ENCODE measurements around the gene PPP1R13B. TPM values are rescaled to one million over a fixed set of nuclear protein-coding genes. Genes with fewer than 3 reads are reported as not detected.

Gene PPP1R13B
- total RNA-seq, 6 experiments from 2014 or later = 9.2 to 22.4 (median 13.9) TPM

DNA sequence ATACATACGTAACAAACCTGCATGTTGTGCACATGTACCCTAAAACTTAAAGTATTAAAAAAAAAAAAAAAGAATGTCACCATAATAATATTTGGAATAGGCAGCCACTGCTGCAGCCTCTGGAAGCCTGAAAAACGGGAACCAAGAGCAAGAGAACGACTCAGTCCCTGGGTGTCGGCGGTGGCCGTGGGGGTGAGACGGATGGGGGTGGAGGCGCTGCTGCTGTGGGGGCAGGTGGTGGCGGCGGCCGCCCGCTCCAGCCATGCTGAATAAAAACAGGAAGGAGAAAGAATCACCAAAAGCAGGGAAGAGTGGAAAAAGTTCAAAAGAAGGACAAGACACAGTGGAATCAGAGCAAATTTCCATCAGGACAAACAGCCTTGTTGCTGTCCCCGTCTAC is 84.8 kb downstream of the PPP1R13B start:
- intact Hi-C loops (cut with DNase I) = no loop called here

DNA sequence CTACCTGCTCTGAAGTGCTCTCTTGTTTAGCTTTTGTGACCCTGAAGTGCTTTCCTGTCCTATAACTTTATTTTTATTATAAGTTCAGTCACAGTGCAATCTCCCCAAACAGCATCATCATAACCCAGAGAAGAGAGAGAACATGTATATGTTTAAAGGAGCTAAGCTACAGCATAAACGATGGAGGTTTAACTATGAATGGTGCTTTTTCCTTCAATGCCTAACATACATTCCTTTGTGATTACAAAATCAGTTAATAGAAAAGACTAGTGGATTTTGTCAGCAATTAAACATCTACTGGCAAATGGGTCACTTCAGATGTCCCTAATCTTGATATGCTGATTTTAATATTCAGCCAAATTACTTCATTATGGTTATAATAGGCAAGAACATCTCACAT is 85.3 kb downstream of the PPP1R13B start:
- WGBS (ENCODE audit: insufficient coverage, low coverage, low lambda C conversion rate, missing lambda C conversion rate) = 58% methylated on average over 1 of the region's 1 CpG
- no peak overlapping the region for H3K4me3 ChIP-seq
- intact Hi-C loops (cut with DNase I) = no loop called here
- no peak for TF ChIP-seq POLR2A (IDR thresholded peaks at IDR 0.05)
- TF ChIP-seq, protein P1, sequence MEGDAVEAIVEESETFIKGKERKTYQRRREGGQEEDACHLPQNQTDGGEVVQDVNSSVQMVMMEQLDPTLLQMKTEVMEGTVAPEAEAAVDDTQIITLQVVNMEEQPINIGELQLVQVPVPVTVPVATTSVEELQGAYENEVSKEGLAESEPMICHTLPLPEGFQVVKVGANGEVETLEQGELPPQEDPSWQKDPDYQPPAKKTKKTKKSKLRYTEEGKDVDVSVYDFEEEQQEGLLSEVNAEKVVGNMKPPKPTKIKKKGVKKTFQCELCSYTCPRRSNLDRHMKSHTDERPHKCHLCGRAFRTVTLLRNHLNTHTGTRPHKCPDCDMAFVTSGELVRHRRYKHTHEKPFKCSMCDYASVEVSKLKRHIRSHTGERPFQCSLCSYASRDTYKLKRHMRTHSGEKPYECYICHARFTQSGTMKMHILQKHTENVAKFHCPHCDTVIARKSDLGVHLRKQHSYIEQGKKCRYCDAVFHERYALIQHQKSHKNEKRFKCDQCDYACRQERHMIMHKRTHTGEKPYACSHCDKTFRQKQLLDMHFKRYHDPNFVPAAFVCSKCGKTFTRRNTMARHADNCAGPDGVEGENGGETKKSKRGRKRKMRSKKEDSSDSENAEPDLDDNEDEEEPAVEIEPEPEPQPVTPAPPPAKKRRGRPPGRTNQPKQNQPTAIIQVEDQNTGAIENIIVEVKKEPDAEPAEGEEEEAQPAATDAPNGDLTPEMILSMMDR (IDR thresholded peaks at IDR 0.05) = no peak
- H3K4me1 ChIP-seq = no peaks in the 10 kb centered on the region
- no peaks in the 10 kb centered on the region for H3K9me3 ChIP-seq
- no peak overlapping the region for H3K27ac ChIP-seq
- DNase-seq = no peak
- no peaks in the 10 kb centered on the region for H3K36me3 ChIP-seq
- no peaks in the 10 kb centered on the region for H3K27me3 ChIP-seq
- no peak for ATAC-seq

More for the DNA sequence above, 84.8 kb downstream of the PPP1R13B start:
- H3K4me1 ChIP-seq = no peaks in the 10 kb centered on the region
- no peak overlapping the region for H3K4me3 ChIP-seq
- H3K27ac ChIP-seq = no peak overlapping the region
- ATAC-seq = no peak
- WGBS (ENCODE audit: insufficient coverage, low coverage, low lambda C conversion rate, missing lambda C conversion rate) = 72% methylated on average over 13 of the region's 13 CpGs
- no peaks in the 10 kb centered on the region for H3K27me3 ChIP-seq
- TF ChIP-seq, protein P1 (IDR thresholded peaks at IDR 0.05) = no peak
- no peak for TF ChIP-seq POLR2A (IDR thresholded peaks at IDR 0.05)
- H3K36me3 ChIP-seq = no peaks in the 10 kb centered on the region
- no peaks in the 10 kb centered on the region for H3K9me3 ChIP-seq
- DNase-seq = no peak

DNA sequence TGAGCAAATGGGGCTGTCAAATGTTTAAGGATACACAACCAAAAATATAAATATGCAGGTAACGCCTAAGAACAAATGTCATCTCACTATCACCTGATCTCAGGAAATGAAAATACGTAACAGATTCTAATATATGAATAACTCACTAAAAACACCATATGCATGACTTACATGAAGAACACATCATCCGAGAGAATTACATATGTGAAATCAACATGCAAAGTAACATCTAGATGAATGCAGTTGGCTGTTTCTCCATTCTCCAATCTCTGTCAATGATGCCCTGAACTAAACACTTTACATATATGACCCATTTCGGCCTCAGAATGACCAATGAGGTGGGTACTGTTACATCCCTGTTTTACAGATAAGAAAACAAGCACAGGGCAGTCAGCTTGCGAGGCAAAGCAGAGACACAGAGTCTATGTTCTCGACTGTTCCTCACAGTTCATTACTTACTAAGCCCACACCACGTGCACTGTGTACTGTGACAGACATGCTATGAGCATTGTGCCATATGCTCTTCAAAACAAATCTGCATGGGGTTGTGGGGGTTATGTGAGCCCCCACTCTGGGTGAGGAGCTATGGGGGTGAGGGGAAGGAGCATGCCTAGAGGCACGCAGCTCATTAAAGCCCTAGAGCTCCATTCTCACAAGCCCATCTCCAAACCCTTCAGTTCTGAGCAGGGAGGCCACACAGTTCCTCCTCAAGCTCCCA is 89.2 kb downstream of the PPP1R13B start:
- ATAC-seq = no peak
- intact Hi-C loops (cut with DNase I) = no loop called here
- Histone ChIP-seq H3K4me3 (no peak overlapping the region), H3K4me1 (no peaks in the 10 kb centered on the region), H3K9me3 (no peaks in the 10 kb centered on the region), H3K27ac (no peak overlapping the region), H3K36me3 (peaks cover 0 to 2% (median 0%) of the 10 kb centered on the region in 4 donors), H3K27me3 (no peaks in the 10 kb centered on the region)
- DNase-seq = no peak
- TF ChIP-seq POLR2A (IDR thresholded peaks at IDR 0.05) = no peak
- TF ChIP-seq, protein P1 (IDR thresholded peaks at IDR 0.05) = no peak
- whole genome bisulfite sequencing (ENCODE audit: insufficient coverage, low coverage, low lambda C conversion rate, missing lambda C conversion rate) = 90% methylated on average over 8 of the region's 8 CpGs

DNA sequence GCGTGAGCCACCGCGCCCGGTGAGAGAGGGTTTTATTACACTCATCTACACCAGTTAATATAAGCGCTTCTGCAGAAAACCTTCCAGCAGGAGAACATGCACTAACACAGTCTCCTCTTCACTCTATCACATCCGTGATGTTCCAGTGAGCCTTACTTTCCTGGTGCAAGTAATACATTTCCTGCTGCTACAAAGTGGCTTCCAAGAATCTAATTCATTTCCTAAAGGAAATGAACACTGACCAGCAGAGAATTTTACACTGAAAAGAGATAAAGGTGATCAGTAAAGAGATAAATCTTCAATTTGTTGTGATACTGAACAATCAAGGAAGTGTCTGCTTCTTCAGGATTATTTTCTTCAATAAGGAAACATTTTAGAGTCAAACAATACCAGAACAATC is 92.3 kb downstream of the PPP1R13B start:
- DNase-seq (no peak), ATAC-seq (no peak)
- intact Hi-C loops (cut with DNase I) = no loop called here
- peaks cover 0 to 5% (median 0%) of the 10 kb centered on the region in 4 donors for H3K36me3 ChIP-seq
- H3K4me1 ChIP-seq = no peaks in the 10 kb centered on the region
- no peak overlapping the region for H3K27ac ChIP-seq
- WGBS (ENCODE audit: insufficient coverage, low coverage, low lambda C conversion rate, missing lambda C conversion rate) = 89% methylated on average over 6 of the region's 6 CpGs
- H3K4me3 ChIP-seq = no peak overlapping the region
- H3K27me3 ChIP-seq = no peaks in the 10 kb centered on the region
- TF ChIP-seq, protein P1 (IDR thresholded peaks at IDR 0.05) = no peak
- no peaks in the 10 kb centered on the region for H3K9me3 ChIP-seq
